Neural cell (in vitro differentiated cells): ENCODE results near the gene SNCAIP. TPM values are rescaled to one million over a fixed set of nuclear protein-coding genes. Genes with fewer than 3 reads are reported as not detected.

ENCODE experiments used
- H2AFZ ChIP-seq: fragments of 200-600, 300-800 bp; sonication (generic), shearing (Covaris generic); 2 replicates; pipeline ENCODE4 v1.6.0; 2014; ENCODE audit warnings: low read depth, mild to moderate bottlenecking, antibody characterized with exemption, low read length, moderate library complexity
- H3F3A ChIP-seq: fragments of 200-600 bp; shearing (Covaris generic); 2 replicates; pipeline ENCODE4 v1.6.1; 2016; ENCODE audit warnings: mild to moderate bottlenecking, moderate library complexity, mixed read lengths, antibody characterized with exemption, low read length; ENCODE audit not compliant: insufficient read depth, poor library complexity, severe bottlenecking
- H3K27ac ChIP-seq: fragments of 200-600, 300-800 bp; sonication (generic), shearing (Covaris generic); 2 replicates; pipeline ENCODE4 v1.5.1; 2014; ENCODE audit warnings: mild to moderate bottlenecking, low read length, moderate library complexity
- H3K27me3 ChIP-seq: fragments of 300-800, 200-600 bp; sonication (generic), shearing (Covaris generic); 2 replicates; pipeline ENCODE4 v1.6.0; 2014; ENCODE audit warnings: mild to moderate bottlenecking, low read depth, low read length, moderate library complexity; ENCODE audit not compliant: insufficient read depth
- H3K36me3 ChIP-seq: fragments of 300-800, 200-600 bp; sonication (generic), shearing (Covaris generic); 2 replicates; pipeline ENCODE4 v1.5.1; 2014; ENCODE audit warnings: mild to moderate bottlenecking, antibody characterized with exemption, low read length, moderate library complexity; ENCODE audit not compliant: insufficient read depth
- H3K4me2 ChIP-seq: fragments of 300-800, 200-600 bp; sonication (generic), shearing (Covaris generic); 2 replicates; pipeline ENCODE4 v1.6.0; 2014; ENCODE audit warnings: mild to moderate bottlenecking, low read length
- H3K4me3 ChIP-seq: fragments of 300-800, 200-600 bp; sonication (generic), shearing (Covaris generic); 2 replicates; pipeline ENCODE4 v1.5.1; 2014; ENCODE audit warnings: mild to moderate bottlenecking, low read length, moderate library complexity
- H3K79me2 ChIP-seq: fragments of 200-600 bp; shearing (Covaris generic); replicated peaks from 2 replicates; pipeline ENCODE4 v1.6.0; 2014; ENCODE audit warnings: mild to moderate bottlenecking, low read length, moderate library complexity; ENCODE audit not compliant: insufficient read depth
- H3K9ac ChIP-seq: fragments of 300-800, 200-600 bp; sonication (generic), shearing (Covaris generic); 2 replicates; pipeline ENCODE4 v1.6.1; 2016; ENCODE audit warnings: mild to moderate bottlenecking, low read length, mixed read lengths
- H3K9me2 ChIP-seq: fragments of 200-600 bp; shearing (Covaris generic); 2 replicates; pipeline ENCODE4 v1.6.1; 2016; ENCODE audit warnings: mild to moderate bottlenecking, low read length, mixed read lengths; ENCODE audit not compliant: insufficient read depth
- H3K9me3 ChIP-seq: fragments of 200-600, 300-800 bp; sonication (generic), shearing (Covaris generic); 2 replicates; pipeline ENCODE4 v1.6.1; 2016; ENCODE audit warnings: mild to moderate bottlenecking, mixed run types, low read length, moderate library complexity, mixed read lengths
- H4K20me1 ChIP-seq: fragments of 200-600 bp; shearing (Covaris generic); 2 replicates; pipeline ENCODE4 v1.6.1; 2016; ENCODE audit warnings: mild to moderate bottlenecking, mixed run types; ENCODE audit not compliant: insufficient read depth
- CTCF ChIP-seq: fragments of 450-650 bp; IDR thresholded peaks from 2 replicates; pipeline ENCODE4 v1.5.1; 2014; ENCODE audit warnings: antibody characterized with exemption, mild to moderate bottlenecking, moderate library complexity; ENCODE audit not compliant: poor library complexity, severe bottlenecking
- EP300 ChIP-seq: fragments of 450-650 bp; conservative IDR thresholded peaks from 2 replicates; pipeline ENCODE4 v1.6.1; 2014; ENCODE audit warnings: antibody characterized with exemption, mild to moderate bottlenecking, moderate library complexity; ENCODE audit not compliant: poor library complexity, severe bottlenecking
- EZH2 ChIP-seq: fragments of 200-600, 300-800 bp; shearing (Covaris generic), sonication (generic); IDR thresholded peaks from 2 replicates; pipeline ENCODE4 v1.6.1; 2014; ENCODE audit warnings: antibody characterized with exemption, low read length, borderline replicate concordance, mild to moderate bottlenecking; ENCODE audit not compliant: insufficient read depth, poor library complexity, severe bottlenecking
- MXI1 ChIP-seq: fragments of 450-650 bp; conservative IDR thresholded peaks from 2 replicates; pipeline ENCODE4 v1.6.1; 2014; ENCODE audit warnings: antibody characterized with exemption, mild to moderate bottlenecking; ENCODE audit not compliant: poor library complexity, severe bottlenecking
- POLR2AphosphoS5 ChIP-seq: IDR thresholded peaks from 2 replicates; pipeline ENCODE4 v1.6.1; 2012
- RAD21 ChIP-seq: fragments of 450-650 bp; conservative IDR thresholded peaks from 2 replicates; pipeline ENCODE4 v1.6.1; 2014; ENCODE audit warnings: antibody characterized with exemption, mild to moderate bottlenecking, moderate library complexity
- SMC3 ChIP-seq: fragments of 450-650 bp; conservative IDR thresholded peaks from 2 replicates; pipeline ENCODE4 v1.6.1; 2014; ENCODE audit warnings: antibody characterized with exemption, mild to moderate bottlenecking, moderate library complexity; ENCODE audit not compliant: poor library complexity
- TAF1 ChIP-seq: IDR thresholded peaks from 2 replicates; pipeline ENCODE4 v1.6.1; 2012; ENCODE audit warnings: low read depth
- polyA plus RNA-seq: library from polyadenylated mRNA; depleted of rRNA; stranded (reverse); fragments of >200 nt; gene quantifications from 2 replicates; pipeline ENCODE4 v1.2.3, GENCODE V29; 2014
- TF ChIP-seq, protein P1 (sequence below): IDR thresholded peaks from 2 replicates; pipeline ENCODE4 v1.6.1; 2012; ENCODE audit warnings: borderline replicate concordance

SNCAIP gene
- polyA plus RNA-seq, 1 donor from 2014 or later = 25.6 TPM

DNA sequence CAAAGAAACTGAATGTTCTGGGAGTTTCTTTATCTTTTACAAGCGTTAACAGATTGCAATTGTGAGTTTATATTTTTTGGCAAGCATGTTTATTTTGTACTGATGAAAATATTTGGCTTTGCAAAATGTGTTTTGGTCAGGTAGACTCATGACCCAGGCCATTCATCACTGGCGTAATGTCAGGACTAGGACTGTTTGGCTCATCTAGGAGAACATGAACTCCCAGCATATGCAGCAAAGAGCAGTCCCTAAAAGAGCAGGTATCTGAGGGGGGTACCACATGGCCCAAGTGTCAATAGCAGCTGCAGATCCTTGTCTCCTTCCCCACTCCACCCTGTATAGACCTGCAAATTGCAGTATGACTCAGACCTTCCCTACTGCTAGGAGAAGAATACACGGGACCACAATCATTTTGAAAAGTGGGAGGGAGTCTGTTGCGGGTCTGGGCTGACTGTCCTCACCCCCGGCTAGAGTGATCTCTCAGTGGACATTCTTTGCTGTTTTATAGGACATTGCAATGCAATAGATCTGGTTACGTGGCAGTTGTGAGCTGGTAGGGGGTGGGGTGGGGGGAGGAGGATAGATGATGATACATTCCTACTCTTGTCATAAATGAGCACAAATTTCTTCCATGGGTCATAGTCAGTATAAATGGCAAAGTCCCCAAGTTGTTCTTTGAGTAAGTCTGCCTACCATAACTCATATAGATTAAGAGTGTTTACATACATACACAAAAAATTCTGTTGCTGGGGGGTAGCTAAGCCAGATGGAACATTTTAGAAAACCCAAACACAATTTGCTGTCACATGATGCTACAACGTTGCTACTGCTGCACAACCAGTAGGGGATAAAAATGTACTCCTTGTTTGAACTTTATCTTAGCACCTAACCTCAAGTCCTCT, 20.8 kb upstream of the SNCAIP start:
- Histone ChIP-seq H3K9ac (no peak overlapping the region), H3K9me3 (no peaks in the 10 kb centered on the region), H3K9me2 (no peaks in the 10 kb centered on the region), H2AFZ (no peak overlapping the region), H4K20me1 (no peaks in the 10 kb centered on the region), H3F3A (no peaks in the 10 kb centered on the region), H3K27me3 (no peaks in the 10 kb centered on the region), H3K4me3 (no peak overlapping the region), H3K79me2 (no peaks in the 10 kb centered on the region), H3K36me3 (no peaks in the 10 kb centered on the region), H3K27ac (no peak overlapping the region), H3K4me2 (no peak overlapping the region)
- no peak for TF ChIP-seq EZH2
- no peak for TF ChIP-seq TAF1
- TF ChIP-seq, protein P1, sequence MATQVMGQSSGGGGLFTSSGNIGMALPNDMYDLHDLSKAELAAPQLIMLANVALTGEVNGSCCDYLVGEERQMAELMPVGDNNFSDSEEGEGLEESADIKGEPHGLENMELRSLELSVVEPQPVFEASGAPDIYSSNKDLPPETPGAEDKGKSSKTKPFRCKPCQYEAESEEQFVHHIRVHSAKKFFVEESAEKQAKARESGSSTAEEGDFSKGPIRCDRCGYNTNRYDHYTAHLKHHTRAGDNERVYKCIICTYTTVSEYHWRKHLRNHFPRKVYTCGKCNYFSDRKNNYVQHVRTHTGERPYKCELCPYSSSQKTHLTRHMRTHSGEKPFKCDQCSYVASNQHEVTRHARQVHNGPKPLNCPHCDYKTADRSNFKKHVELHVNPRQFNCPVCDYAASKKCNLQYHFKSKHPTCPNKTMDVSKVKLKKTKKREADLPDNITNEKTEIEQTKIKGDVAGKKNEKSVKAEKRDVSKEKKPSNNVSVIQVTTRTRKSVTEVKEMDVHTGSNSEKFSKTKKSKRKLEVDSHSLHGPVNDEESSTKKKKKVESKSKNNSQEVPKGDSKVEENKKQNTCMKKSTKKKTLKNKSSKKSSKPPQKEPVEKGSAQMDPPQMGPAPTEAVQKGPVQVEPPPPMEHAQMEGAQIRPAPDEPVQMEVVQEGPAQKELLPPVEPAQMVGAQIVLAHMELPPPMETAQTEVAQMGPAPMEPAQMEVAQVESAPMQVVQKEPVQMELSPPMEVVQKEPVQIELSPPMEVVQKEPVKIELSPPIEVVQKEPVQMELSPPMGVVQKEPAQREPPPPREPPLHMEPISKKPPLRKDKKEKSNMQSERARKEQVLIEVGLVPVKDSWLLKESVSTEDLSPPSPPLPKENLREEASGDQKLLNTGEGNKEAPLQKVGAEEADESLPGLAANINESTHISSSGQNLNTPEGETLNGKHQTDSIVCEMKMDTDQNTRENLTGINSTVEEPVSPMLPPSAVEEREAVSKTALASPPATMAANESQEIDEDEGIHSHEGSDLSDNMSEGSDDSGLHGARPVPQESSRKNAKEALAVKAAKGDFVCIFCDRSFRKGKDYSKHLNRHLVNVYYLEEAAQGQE = no peak
- no peak for TF ChIP-seq CTCF
- TF ChIP-seq POLR2AphosphoS5 = no peak
- no peak for TF ChIP-seq RAD21
- TF ChIP-seq EP300 = no peak

DNA sequence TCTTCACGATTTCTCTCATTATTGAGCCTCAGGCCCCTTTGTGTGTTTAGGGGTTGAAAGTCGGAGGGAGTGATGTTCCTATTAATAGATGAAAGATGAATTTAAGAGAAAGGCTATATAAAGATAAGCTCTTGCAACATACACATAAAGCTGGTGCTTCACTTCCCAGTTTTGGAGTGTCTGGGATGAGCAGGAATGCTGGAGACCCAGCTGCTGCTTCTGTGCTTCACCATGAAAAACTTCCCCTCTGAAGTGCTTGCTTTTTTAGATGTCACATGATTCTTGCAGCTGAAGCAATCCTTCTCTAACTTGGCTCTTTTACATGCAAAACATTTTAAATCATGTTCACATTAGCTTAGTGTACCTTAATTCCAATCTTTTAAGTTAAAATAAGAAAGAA, 19.7 kb upstream of the SNCAIP start:
- Histone ChIP-seq H3K27ac (no peak overlapping the region), H3K4me2 (no peak overlapping the region), H3K9me3 (no peaks in the 10 kb centered on the region), H3F3A (no peaks in the 10 kb centered on the region), H3K27me3 (no peaks in the 10 kb centered on the region), H3K36me3 (no peaks in the 10 kb centered on the region), H4K20me1 (no peaks in the 10 kb centered on the region), H3K9ac (no peak overlapping the region), H3K79me2 (no peaks in the 10 kb centered on the region), H3K4me3 (no peak overlapping the region), H2AFZ (no peak overlapping the region), H3K9me2 (no peaks in the 10 kb centered on the region)
- TF ChIP-seq POLR2AphosphoS5 = no peak
- TF ChIP-seq CTCF = no peak
- TF ChIP-seq TAF1 = no peak
- no peak for TF ChIP-seq RAD21
- no peak for TF ChIP-seq SMC3
- TF ChIP-seq EP300 = no peak
- TF ChIP-seq EZH2 = no peak
- TF ChIP-seq, protein P1 = no peak
- no peak for TF ChIP-seq MXI1
